GM21390 (cell line): ENCODE data around the gene RTL1.

Source experiments
- ATAC-seq: cut with Tn5 transposase; IDR thresholded peaks from one replicate; pipeline ENCODE4 v1.9.1; 2021; ENCODE audit not compliant: unreplicated experiment

RTL1 gene

GRCh38 chr14:100903672-100904185, at the start of gene RTL1:
Gene RTL1, minus strand, starts transcription at chr14:100903722. Its CDS starts 18,934 bp downstream, at chr14:100884788.
- no peak for ATAC-seq

GRCh38 chr14:100950024-100950423, 46.5 kb upstream of the RTL1 start:
- ATAC-seq = no peak

GRCh38 chr14:100944052-100944451, 40.5 kb upstream of the RTL1 start:
- ATAC-seq = no peak

GRCh38 chr14:100930270-100930669, 26.7 kb upstream of the RTL1 start:
- no peak for ATAC-seq

GRCh38 chr14:100915560-100915959, 12.0 kb upstream of the RTL1 start:
- ATAC-seq = no peak

GRCh38 chr14:100914597-100915021, 11.1 kb upstream of the RTL1 start:
- ATAC-seq = no peak

- no peak for ATAC-seq
These were observed 8.3 kb upstream of the RTL1 start for GRCh38 chr14:100911665-100912316.

GRCh38 chr14:100910888-100911664, 7.6 kb upstream of the RTL1 start:
- no peak for ATAC-seq

- no peak for ATAC-seq
These were observed 5.9 kb upstream of the RTL1 start for GRCh38 chr14:100909439-100909838.

- no peak for ATAC-seq
These were observed 3.7 kb upstream of the RTL1 start for GRCh38 chr14:100907240-100907639.

- ATAC-seq = no peak
These were observed 2.9 kb upstream of the RTL1 start for GRCh38 chr14:100906420-100906819.

- ATAC-seq = no peak
These were observed 1.6 kb upstream of the RTL1 start for GRCh38 chr14:100905166-100905565.

GRCh38 chr14:100904307-100905087, 975 bp upstream of the RTL1 start:
- ATAC-seq = no peak

GRCh38 chr14:100903134-100903468, 421 bp downstream of the RTL1 start:
- ATAC-seq = no peak

- ATAC-seq = no peak
These were observed 1.0 kb downstream of the RTL1 start for GRCh38 chr14:100902295-100903133.

GRCh38 chr14:100901391-100902183, 1.9 kb downstream of the RTL1 start:
- no peak for ATAC-seq

- no peak for ATAC-seq
These were observed 2.6 kb downstream of the RTL1 start for GRCh38 chr14:100900837-100901390.

- no peak for ATAC-seq
These were observed 3.4 kb downstream of the RTL1 start for GRCh38 chr14:100899884-100900771.
